ENCODE measurements around the gene NPAS2.

Gene NPAS2

GRCh38 chr2:101014264-101014857 is 194.4 kb downstream of the NPAS2 start:
- 0 out of 2 replicates have a peak, but pooled peaks cover 4% of the 10 kb centered on the region for H3K36me3 ChIP-seq (replicated peaks; ENCODE audit: insufficient read depth, low read length)

DNA sequence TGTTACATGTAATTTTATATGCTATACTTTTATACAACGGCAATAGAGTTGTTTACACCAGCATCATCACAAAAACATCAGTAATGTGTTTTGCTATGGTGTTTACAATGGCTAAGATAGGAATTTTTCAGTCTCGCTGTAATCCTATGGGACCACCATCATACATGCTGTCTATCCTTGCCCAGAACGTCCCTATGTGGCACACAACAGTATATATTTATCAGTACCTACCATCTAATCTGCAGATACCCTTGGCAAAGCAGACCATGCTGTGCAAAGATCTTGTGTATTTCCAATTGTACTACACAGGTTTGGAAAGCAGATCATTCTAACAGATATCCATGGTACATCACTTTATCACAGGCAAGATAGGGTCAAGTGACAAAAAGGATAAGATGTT is 197.4 kb downstream of the NPAS2 start:
- Histone ChIP-seq H4K20me1 (ENCODE audit: insufficient read depth, low read length) (no peaks in the 10 kb centered on the region), H3K4me2 (ENCODE audit: low read depth, low read length) (no peak overlapping the region), H3K36me3 (replicated peaks; ENCODE audit: insufficient read depth, low read length) (0 out of 2 replicates have a peak, but pooled peaks cover 4% of the 10 kb centered on the region), H3K9ac (ENCODE audit: low read length) (no peak overlapping the region), H3K4me3 (ENCODE audit: low read length) (no peak overlapping the region), H3K27ac (ENCODE audit: low read length) (no peak overlapping the region), H3K79me2 (ENCODE audit: low read length) (no peaks in the 10 kb centered on the region), H3K9me3 (replicated peaks; ENCODE audit: insufficient read depth, low read length) (no peaks in the 10 kb centered on the region), H3K4me1 (ENCODE audit: low read length) (no peaks in the 10 kb centered on the region), H3K9me2 (replicated peaks; ENCODE audit: insufficient read depth, low read length) (no peaks in the 10 kb centered on the region), H2AFZ (ENCODE audit: low read length) (no peak overlapping the region), H3K27me3 (replicated peaks; ENCODE audit: insufficient read depth, low read length) (no peaks in the 10 kb centered on the region), H3F3A (ENCODE audit: insufficient read depth, low read length) (no peaks in the 10 kb centered on the region)
- TF ChIP-seq EZH2 (optimal IDR thresholded peaks at IDR 0.05; ENCODE audit: low read depth, low read length) (no peak), EZH2phosphoT487 (IDR thresholded peaks at IDR 0.05; ENCODE audit: low read length) (no peak), CTCF (IDR thresholded peaks at IDR 0.05; ENCODE audit: low read length) (no peak)
- no peak for DNase-seq

More at GRCh38 chr2:101014264-101014857, 194.4 kb downstream of the NPAS2 start:
- Histone ChIP-seq H3K27me3 (replicated peaks; ENCODE audit: insufficient read depth, low read length) (no peaks in the 10 kb centered on the region), H3K9me2 (replicated peaks; ENCODE audit: insufficient read depth, low read length) (no peaks in the 10 kb centered on the region), H3F3A (ENCODE audit: insufficient read depth, low read length) (peaks cover 15% of the 10 kb centered on the region), H4K20me1 (ENCODE audit: insufficient read depth, low read length) (no peaks in the 10 kb centered on the region; the same call in 1 of the 2 replicates), H3K4me1 (ENCODE audit: low read length) (no peaks in the 10 kb centered on the region), H3K27ac (ENCODE audit: low read length) (no peak overlapping the region), H3K9me3 (replicated peaks; ENCODE audit: insufficient read depth, low read length) (no peaks in the 10 kb centered on the region), H3K79me2 (ENCODE audit: low read length) (no peaks in the 10 kb centered on the region), H3K4me2 (ENCODE audit: low read depth, low read length) (no peak overlapping the region), H3K9ac (ENCODE audit: low read length) (no peak overlapping the region), H2AFZ (ENCODE audit: low read length) (no peak overlapping the region), H3K4me3 (ENCODE audit: low read length) (no peak overlapping the region)
- no peak for TF ChIP-seq EZH2phosphoT487 (IDR thresholded peaks at IDR 0.05; ENCODE audit: low read length)
- no peak for TF ChIP-seq EZH2 (optimal IDR thresholded peaks at IDR 0.05; ENCODE audit: low read depth, low read length)
- TF ChIP-seq CTCF (IDR thresholded peaks at IDR 0.05; ENCODE audit: low read length), result no peak
- no peak for DNase-seq

- Histone ChIP-seq H2AFZ (ENCODE audit: low read length) (no peak overlapping the region), H3K27me3 (replicated peaks; ENCODE audit: insufficient read depth, low read length) (no peaks in the 10 kb centered on the region), H3K79me2 (ENCODE audit: low read length) (no peaks in the 10 kb centered on the region), H3K4me2 (ENCODE audit: low read depth, low read length) (no peak overlapping the region), H3K4me3 (ENCODE audit: low read length) (no peak overlapping the region), H3K36me3 (replicated peaks; ENCODE audit: insufficient read depth, low read length) (0 out of 2 replicates have a peak, but pooled peaks cover 4% of the 10 kb centered on the region), H3K9ac (ENCODE audit: low read length) (no peak overlapping the region), H3K27ac (ENCODE audit: low read length) (no peak overlapping the region), H3K9me3 (replicated peaks; ENCODE audit: insufficient read depth, low read length) (no peaks in the 10 kb centered on the region), H3K4me1 (ENCODE audit: low read length) (no peaks in the 10 kb centered on the region), H3K9me2 (replicated peaks; ENCODE audit: insufficient read depth, low read length) (no peaks in the 10 kb centered on the region), H3F3A (ENCODE audit: insufficient read depth, low read length) (no peaks in the 10 kb centered on the region), H4K20me1 (ENCODE audit: insufficient read depth, low read length) (no peaks in the 10 kb centered on the region)
- no peak for TF ChIP-seq EZH2phosphoT487 (IDR thresholded peaks at IDR 0.05; ENCODE audit: low read length)
- TF ChIP-seq EZH2 (optimal IDR thresholded peaks at IDR 0.05; ENCODE audit: low read depth, low read length), result no peak
- no peak for TF ChIP-seq CTCF (IDR thresholded peaks at IDR 0.05; ENCODE audit: low read length)
- no peak for DNase-seq
Observed at GRCh38 chr2:101018934-101019333, 199.0 kb downstream of the NPAS2 start.

Measured in MM.1S (cell line).